ENCODE measurements around the gene SORL1-AS1.

SORL1-AS1 gene

GRCh38 chr11:121405646-121406045 lies 47.1 kb downstream of the SORL1-AS1 start:
- TF ChIP-seq, protein P1, sequence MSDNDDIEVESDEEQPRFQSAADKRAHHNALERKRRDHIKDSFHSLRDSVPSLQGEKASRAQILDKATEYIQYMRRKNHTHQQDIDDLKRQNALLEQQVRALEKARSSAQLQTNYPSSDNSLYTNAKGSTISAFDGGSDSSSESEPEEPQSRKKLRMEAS (IDR thresholded peaks at IDR 0.05), result no peak
- TF ChIP-seq RAD21 (IDR thresholded peaks at IDR 0.05; ENCODE audit: low read depth) (no peak), CREB1 (IDR thresholded peaks at IDR 0.05; ENCODE audit: low read depth) (no peak), FOXM1 (IDR thresholded peaks at IDR 0.05; ENCODE audit: borderline replicate concordance, low read depth) (no peak), EGR1 (IDR thresholded peaks at IDR 0.05) (no peak), TEAD4 (IDR thresholded peaks at IDR 0.05) (no peak), TAF1 (IDR thresholded peaks at IDR 0.05; ENCODE audit: low read depth) (no peak), CEBPB (IDR thresholded peaks at IDR 0.05) (no peak), NFIC (IDR thresholded peaks at IDR 0.05) (no peak), USF1 (IDR thresholded peaks at IDR 0.05) (no peak), YY1 (IDR thresholded peaks at IDR 0.05; ENCODE audit: low read depth) (no peak), ZBTB7A (IDR thresholded peaks at IDR 0.05; ENCODE audit: low read depth) (no peak), REST (IDR thresholded peaks at IDR 0.05; ENCODE audit: low read depth) (no peak), TCF12 (IDR thresholded peaks at IDR 0.05; ENCODE audit: low read depth) (no peak), EP300 (IDR thresholded peaks at IDR 0.05; ENCODE audit: borderline replicate concordance) (no peak)

GRCh38 chr11:121394785-121395184 lies 58.0 kb downstream of the SORL1-AS1 start:
- TF ChIP-seq TAF1 (IDR thresholded peaks at IDR 0.05; ENCODE audit: low read depth) (no peak), FOXM1 (IDR thresholded peaks at IDR 0.05; ENCODE audit: borderline replicate concordance, low read depth) (no peak), NFIC (IDR thresholded peaks at IDR 0.05) (no peak), REST (IDR thresholded peaks at IDR 0.05; ENCODE audit: low read depth) (no peak), RAD21 (IDR thresholded peaks at IDR 0.05; ENCODE audit: low read depth) (no peak), CEBPB (IDR thresholded peaks at IDR 0.05) (no peak), TCF12 (IDR thresholded peaks at IDR 0.05; ENCODE audit: low read depth) (no peak), YY1 (IDR thresholded peaks at IDR 0.05; ENCODE audit: low read depth) (no peak), CREB1 (IDR thresholded peaks at IDR 0.05; ENCODE audit: low read depth) (no peak), EP300 (IDR thresholded peaks at IDR 0.05; ENCODE audit: borderline replicate concordance) (no peak)
- TF ChIP-seq, protein P1 (IDR thresholded peaks at IDR 0.05), result no peak

DNA sequence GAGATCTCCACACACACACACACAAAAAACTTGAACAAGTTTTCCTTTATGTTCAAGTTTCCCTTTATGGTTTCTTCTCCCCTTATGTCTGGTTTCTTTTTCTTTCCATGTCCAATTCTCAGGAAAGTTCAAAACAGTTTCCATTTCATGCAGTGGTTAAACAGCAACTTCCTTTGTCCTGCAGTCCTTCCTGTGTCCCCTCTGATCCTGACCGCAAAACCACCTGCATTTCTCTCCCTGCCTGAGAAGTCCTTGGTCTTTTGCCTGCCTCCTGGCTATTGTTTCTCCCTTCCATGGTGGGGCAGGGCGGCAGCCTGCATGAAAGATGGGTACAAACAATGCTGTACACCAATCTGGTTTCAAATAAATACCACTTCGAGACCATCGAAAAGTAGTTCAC lies 58.9 kb downstream of the SORL1-AS1 start:
- no peak for TF ChIP-seq ZBTB7A (IDR thresholded peaks at IDR 0.05; ENCODE audit: low read depth)
- no peak for TF ChIP-seq NFIC (IDR thresholded peaks at IDR 0.05)
- no peak for TF ChIP-seq CREB1 (IDR thresholded peaks at IDR 0.05; ENCODE audit: low read depth)
- TF ChIP-seq REST (IDR thresholded peaks at IDR 0.05; ENCODE audit: low read depth), result no peak
- TF ChIP-seq, protein P1 (IDR thresholded peaks at IDR 0.05), result no peak
- TF ChIP-seq USF1 (IDR thresholded peaks at IDR 0.05), result no peak
- TF ChIP-seq TAF1 (IDR thresholded peaks at IDR 0.05; ENCODE audit: low read depth), result no peak

DNA sequence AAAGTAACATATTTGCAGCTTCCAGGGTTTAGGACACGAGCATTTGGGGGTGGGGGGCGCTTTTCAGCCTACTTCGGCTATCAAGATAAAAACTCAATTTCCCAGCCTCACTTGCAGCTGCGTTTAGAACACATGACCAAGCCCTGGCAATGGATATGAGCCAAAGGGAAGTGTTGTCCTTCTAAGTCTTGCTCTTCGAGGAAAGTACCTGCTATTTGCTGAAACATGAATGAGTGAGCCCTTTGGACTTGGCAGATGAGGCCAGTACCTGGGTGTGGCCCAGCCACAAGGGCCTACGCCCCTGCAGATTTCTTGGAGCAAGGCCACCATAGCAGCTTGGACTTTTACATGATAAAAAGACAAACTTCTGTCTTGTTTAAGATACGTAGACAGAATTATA lies 60.9 kb downstream of the SORL1-AS1 start:
- TF ChIP-seq FOXM1 (IDR thresholded peaks at IDR 0.05; ENCODE audit: borderline replicate concordance, low read depth) (no peak), USF1 (IDR thresholded peaks at IDR 0.05) (peak; percentile 64), RAD21 (IDR thresholded peaks at IDR 0.05; ENCODE audit: low read depth) (no peak), TEAD4 (IDR thresholded peaks at IDR 0.05) (no peak)
